Suppressor macrophage treated with lipopolysaccharide for 4 hours (primary cell): Measurements from ENCODE around the gene MYO1E.

ENCODE experiments used
- DNase-seq: peaks from one replicate; pipeline ENCODE4 v3.0.0-alpha.2; 2020

MYO1E gene

DNA sequence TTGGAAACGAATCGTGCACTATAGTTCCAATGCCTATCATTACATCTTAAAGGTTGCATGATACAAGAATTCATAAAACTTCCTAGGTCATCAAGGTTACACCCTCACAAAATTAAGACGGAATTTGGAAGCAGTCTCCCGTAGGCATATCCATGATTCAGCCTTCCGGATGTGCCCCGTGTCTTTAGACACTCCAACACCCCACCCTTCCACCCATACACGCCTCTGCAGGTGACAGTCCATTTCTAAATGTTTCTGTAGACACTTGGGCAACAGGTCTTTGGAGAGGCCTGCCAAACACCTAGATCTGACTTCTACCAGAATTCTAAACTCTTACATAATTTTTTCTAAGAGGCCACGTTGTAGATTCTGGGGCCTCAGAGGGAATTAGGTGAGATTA lies 116.2 kb downstream of the MYO1E start:
- no peak for DNase-seq

DNA sequence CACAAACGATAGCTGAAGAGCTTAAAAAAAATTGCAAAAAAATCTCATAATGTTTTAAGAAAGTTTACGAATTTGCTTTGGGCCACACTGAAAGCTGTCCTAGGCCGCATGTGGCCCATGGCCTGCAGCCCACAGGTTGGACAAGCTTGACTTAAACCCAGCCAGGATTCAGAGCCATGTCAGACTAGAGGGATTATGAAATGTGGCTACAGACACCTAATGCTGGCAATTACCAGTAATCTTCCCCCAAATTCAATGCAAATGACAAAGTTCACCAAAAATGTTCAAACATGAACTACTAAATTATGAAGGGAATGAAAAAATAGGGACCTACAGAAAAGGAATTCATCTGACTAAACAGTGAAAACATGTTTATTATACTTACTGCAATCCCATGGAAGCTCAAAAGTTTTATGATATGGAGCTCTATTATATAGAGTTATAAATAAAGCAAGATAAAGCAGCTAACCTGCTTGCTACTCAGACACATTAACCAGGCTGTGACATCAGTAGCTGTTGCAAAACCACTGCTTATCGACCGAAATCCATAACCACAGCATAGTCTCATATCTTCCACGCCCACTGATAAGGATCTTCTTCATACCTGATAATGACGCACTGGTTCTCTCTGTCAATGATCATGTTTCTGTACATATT lies 116.9 kb downstream of the MYO1E start:
- DNase-seq: no peak

DNA sequence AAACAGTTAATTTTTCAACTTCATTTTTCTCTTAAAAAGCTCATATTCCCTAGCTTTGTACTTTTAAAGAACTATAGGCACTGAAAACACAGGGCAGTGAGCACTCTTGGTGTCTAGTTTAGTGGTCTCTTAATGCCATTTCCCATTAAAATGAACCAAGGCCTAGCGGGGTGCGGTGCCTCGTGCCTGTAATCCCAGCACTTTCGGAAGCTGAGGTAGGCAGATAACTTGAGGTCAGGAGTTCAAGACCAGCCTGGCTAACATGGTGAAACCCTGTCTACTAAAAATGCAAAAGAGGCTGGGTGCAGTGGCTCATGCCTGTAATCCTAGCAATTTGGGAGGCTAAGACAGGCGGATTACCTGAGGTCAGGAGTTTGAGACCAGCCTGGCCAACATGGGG lies 120.5 kb downstream of the MYO1E start:
- DNase-seq: no peak

DNA sequence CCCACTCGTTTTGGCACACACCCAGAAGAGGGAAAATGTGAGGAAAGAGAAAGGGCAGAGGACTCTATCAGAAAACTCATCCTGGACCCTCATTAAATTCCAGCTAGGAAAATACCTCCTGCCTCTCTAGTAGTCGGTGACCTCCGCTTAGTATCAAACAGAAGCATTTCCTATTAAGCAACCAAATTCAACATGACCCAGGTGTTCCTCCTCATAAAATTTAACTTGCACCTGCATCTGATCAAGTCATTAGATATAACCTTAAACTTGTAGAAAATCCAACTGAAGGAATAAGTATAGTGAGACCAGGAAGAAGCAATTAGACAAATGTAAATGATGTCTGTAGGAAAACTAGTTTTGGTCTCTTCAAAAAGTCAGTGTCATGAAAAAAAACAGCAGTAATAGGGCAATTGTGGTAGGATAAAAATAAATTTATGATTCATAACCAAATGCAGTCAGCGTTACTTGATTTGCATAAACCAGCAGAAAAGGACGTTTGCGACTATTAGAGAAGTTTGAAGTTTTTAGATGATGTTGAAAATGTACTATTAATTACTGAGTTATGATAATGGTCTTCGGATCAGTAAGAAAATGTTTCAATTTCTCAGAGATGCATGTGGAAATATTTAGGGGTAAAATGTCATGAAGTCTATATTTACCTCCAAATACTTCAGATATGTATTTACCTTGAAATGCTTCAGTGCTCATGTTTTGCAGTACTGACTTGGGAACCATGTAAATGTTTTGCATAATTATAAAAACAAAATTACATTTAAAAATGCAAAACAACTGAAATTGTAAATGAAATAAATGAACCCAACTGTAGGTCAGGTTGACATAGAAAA lies 121.4 kb downstream of the MYO1E start:
- peak; percentile 58 for DNase-seq

DNA sequence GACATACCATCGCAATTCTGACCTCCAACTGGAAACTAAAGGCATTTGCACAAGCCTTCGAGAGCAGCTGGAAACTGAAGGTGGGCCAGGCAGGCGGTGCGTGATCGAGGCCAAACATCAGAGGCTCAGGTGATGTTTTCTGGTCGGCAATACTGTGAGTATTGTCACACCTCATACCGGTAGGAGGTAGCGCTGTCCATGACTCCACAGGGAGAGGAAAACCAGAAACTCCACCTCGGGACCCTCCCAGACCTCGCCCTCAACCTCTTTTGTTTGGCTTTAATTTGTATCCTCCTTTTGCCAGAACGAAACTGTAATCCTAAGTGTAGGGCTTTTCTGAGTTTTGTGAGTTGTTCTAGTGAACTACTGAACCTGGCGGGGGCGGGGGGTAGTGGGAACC lies 122.4 kb downstream of the MYO1E start:
- no peak for DNase-seq

DNA sequence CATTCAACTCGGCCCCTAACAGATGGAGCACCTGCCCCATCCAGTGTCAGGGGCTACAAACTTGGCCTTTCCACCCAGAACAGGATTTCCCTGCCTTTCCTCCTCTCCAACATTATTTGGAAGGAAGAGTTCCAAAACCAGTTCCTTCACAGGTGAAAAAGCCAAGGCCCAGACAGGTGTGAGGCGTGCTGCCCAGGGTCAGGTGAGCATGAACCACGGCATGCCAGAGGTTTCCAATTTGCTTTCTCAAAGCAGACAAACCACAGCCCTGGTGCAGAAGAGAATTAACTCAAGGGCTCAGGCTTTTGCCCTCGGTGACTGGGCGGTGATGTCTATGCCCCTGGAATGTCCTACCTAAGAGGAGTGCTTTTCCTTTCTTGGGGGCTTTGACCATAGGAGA lies 122.9 kb downstream of the MYO1E start:
- DNase-seq: no peak

DNA sequence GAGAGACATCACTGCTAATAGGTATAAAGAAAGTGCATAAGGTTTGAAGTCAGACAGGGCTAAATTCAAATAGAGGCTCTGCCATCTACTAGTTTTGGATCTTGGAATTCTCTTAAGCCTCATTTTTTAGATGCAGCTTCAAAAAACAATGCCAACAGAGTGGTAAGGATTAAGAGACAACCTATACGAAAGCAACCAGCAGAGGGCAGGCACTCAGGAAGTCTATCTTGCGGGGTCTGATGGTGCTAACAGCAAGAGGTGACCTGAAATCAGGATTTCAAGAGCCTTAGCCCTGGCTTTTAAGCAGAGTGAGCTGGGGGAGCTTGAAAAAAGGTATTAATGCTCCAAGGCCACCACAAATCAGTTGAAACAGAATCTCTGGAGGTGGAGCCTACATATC lies 125.3 kb downstream of the MYO1E start:
- DNase-seq: peak; percentile 59

DNA sequence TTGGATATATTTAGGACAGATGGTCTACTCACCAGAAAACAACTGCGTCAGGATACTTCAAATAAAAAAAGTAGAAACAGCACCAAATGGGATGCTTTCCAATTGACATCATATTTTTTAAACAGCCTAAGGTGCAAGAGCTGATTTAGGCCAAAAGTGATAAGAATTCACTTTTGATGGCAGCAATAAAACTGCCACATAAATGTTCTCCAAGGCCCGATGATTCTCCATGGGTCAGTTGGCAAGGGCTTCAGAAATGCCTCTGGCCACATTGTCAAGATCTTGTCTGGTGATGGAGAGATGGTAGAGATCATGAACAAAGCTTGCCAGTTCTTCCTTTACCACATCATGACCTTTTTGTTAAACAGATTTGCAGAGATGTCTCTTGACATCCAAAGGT lies 127.1 kb downstream of the MYO1E start:
- no peak for DNase-seq

DNA sequence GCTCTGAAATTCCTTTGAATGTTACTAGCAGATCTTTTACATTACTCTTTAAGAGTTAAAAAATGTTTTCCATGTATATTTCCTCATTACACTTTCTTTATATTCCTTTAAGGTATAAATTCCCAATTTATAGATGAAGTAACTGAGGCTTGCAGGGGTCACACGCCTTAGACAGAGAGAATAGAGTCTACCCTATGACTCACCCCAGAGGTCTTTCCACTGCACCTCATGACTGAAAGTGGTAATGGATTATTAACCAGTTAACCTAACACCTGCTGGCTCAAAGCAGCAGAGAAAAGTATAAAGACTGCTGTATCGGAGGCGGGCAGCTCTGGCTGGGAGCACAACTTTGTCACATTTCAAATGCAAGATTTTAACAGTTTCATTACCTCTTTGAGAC lies 128.3 kb downstream of the MYO1E start:
- no peak for DNase-seq

DNA sequence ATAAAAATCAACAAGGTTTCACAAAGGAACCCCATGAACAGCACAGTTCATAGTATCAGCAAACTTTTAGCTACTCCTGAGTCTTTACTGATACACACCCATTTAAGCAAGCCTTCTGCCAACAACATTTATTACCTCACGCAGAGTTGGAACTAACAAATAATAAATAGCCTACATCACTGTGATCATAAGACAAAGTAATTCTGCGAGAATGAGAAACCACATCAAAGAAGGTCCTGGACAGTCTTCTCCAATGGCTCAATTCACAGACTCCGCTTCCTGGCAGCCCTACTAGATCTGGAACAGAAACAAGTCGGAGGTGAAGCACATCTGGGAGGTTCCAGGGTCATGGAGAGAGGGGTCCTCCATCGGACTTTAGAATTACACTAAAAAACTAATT lies 129.0 kb downstream of the MYO1E start:
- DNase-seq: no peak

DNA sequence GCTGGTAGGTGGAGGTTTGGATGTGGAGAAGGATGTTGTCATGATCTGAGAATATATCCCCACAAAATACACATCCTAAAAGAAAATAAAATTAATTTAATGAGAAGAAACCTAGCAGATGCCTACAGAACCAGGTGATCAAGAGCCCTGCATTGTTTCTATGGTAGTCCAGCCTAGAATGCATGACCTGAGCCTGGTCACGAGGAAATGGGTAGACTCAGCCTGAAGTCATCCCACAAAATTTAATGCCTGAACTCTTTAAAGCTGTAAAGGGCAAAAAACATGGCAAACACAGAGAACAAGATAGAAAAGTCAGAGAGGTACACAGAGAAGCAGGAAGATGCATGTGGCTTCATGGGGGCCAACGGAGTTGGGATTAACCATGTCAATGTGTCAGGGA lies 130.0 kb downstream of the MYO1E start:
- DNase-seq: no peak

DNA sequence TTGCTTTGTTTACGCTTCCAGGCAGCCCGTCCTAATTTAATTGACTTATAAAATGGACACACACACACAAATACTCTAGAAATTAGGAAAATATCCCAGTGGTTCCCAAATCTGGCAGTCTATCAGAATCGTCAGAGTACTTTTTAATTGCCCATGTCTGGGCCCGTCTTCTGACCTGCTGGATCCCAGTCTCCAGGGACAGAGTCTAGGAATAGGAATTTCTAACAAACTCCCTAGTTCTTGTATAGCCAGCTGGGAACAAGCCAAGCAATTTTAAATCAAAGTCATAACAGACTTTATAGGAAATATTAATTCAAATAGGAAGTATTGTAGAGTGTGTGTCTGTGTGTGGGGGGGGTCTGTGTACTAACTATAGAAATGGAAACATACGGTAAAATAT lies 132.6 kb downstream of the MYO1E start:
- no peak for DNase-seq

DNA sequence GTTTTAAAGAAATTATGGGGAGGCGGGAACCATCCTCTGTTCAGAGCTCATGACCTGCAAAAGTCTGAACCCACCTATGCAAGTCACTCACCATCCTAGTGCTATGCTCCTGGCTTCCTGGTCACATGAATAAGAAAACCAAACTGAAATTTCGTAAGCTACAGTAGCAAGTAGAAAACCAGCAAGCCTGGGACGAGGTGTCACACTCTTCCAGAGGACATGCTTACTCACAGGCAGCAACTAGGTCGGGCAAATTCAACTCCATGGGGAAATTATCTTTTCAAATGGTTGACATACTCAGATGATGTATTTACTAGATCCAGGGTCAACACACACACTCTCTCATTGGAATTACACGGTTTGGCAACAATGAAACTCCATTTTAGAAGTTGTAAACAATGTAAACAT lies 134.7 kb downstream of the MYO1E start:
- peak; percentile 75 for DNase-seq

DNA sequence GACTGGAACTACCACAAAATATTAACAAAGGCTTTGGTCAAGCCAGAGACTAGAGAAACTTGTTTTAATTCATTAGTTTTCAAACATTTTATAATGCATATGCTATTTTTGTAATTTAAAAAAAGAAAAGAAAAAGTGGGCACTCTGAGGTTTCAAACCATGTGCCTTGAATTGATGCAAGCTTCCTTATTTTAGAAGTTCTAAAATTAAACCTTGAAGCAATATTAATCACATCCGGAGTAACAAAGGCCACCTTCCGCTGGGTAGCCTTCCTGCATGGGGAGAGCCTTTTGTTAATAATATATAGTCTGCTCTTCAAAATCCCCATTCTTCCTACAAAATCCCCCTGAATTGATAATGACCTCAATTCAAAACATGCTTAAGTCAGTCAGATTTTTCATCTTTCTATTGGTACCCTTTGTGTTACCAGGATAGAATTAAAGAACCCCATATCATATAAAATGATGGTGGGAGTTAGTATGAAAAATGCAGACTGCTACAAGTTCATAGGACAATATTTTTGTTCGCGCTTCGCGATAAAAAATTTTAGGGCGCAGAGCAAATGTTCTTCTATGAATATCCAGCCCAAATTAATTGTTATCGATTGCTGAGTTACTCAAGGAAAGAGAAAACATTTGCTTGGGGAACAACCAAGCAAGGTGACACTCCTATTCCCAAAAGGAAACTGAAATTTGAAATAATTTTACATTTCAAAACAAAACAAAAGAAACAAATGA lies 135.4 kb downstream of the MYO1E start:
- DNase-seq: peak; percentile 77

DNA sequence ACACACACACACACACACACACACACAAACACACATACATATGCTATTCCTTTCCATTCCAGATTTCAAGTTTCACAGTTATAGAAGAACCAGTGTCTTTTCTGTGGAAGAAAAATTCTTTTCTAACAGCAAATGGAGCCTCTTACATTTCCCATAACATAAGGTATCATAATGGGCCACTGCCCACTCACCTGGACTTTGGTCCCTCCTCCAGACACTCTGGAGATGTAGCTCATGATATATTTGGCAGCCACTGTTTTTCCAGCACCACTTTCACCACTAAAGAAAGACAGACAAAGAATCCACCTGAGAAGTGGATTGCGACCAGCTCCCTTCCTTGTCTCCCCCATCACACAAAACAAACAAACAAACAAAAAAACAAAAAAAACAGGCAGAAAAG lies 136.3 kb downstream of the MYO1E start:
- DNase-seq: no peak

DNA sequence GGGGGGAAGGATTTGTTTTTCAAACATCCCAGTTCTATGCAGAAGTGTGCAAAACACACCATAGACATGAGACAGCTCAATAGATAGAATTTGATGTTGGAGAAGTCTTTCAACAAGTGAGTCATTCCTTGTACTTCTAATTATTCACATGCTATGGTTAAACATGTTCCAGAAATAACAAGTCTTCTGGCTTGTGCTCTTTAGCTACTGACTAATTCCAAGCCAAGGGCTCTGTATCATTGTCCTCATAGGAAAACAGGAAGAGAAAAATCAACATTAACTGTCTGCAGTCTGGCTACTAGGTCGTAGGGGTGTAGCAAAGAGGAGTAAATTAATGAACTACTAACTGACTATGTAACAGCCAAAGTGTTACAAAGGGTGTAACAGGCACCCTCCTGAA lies 140.2 kb downstream of the MYO1E start:
- peak; percentile 71 for DNase-seq

DNA sequence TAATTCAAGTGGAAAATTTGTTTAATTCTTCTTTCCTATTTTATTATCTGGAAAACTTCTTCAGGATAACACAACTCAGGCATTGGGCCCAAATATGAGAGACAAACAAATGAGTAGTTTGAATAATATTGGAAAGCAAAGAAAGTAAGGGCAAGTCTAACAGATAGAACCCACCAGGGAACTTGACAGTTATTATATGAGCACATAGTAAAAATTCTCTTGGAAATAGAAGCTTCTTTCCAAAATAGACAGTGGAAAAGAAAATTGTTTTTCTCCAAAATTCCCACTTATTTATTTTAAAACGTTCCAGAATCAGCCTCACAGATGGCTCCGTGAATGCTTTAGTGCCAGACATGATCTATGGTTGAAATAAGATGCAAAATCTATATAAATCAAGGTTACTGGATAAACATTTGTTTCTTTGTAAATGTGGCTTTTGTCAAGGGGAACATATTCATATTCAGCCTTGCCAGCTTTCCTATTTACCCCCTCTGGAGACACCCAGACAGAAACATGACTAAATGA lies 142.1 kb downstream of the MYO1E start:
- no peak for DNase-seq

DNA sequence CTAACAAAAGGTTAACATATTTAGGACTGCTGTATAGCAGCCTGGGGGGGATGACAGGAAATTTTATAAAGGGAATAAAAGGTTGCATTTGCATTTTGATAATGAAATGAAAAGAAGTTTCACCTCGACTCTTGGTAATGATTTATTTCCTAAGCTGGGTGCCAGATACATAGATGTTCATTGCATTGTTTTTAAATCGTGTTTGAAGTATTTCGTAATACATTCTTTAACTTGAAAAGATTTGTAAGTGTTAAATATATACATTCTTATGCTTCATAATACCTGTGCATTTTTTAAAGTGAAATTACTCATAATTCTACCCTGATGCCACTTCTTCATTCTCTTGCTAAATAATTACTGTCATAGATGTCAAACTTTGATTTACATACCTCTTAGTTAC lies 143.2 kb downstream of the MYO1E start:
- DNase-seq: no peak

DNA sequence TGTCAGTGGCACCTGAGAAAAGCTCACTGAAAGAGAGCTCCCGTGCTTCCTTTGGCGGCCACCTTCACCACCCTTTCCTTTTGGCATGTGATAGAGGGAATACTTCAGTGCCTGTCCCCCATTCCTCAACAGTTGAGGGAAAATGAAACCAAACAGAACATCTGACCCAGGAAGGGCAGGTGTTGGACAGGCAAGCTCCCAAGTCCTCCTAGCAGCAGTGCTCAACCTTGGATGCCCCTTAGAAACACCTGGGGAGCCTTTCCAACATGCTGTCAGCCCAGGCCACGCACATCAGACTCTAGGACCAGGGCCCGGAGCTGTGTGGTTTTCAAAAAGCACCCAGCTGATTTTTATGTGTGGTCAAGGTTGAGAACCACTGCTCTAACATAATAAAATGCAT lies 143.7 kb downstream of the MYO1E start:
- DNase-seq: no peak

DNA sequence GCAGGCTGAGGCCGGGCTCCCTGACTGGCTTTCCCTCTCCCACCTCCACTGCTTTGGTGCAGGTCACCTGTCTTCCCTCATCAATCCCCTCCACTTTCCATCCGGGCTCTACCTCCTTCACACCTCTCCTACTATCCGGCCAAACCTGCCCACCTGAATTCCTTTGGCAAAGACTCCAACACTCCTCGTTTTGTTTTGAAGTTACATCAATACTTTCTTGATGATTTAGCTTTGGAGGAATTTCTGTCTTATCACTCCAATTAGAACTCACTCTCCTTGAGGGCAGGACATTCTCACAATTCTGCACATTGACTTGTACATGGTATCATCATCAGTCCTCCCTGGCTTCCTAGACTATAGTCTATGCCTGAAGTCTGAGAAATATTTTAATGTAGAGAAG lies 145.7 kb downstream of the MYO1E start:
- DNase-seq: no peak

DNA sequence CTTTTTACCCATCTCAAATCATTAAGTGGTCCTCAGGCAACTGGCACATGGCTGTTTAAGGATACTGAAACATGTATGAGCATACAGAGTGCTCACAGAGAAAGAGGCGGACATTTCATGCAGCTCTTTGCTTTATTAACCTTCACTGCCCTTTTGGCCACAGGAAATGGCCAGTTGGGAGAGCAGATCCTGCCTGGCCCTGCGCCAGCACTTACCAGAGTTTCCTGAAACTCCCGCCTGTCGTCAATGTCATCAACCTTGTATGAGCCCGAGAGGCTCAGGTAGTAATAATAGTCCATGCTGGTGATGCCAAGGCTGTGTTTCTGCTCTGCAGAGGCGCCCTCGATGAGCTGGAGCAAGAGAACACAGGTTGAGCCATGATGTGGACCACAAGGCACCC lies 148.2 kb downstream of the MYO1E start:
- no peak for DNase-seq

DNA sequence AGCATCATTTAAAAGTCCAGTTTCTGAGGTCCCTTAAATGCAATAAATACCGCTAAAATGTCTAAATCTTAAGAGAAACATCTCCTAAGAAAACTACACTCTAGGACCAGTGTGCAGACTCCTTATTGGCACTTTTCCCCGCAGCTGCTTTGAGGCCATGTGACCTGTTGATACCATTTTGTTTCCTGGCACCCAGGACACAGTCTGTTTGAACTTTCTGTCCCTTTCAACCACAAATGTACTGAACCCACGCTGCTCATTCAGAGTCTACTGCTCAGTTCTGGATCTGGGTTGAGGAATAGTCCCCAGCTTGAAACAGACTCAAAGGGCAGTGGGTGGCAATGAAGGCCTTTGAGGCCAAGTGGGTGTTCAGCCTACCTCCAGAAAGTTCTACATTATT lies 148.9 kb downstream of the MYO1E start:
- DNase-seq: no peak

DNA sequence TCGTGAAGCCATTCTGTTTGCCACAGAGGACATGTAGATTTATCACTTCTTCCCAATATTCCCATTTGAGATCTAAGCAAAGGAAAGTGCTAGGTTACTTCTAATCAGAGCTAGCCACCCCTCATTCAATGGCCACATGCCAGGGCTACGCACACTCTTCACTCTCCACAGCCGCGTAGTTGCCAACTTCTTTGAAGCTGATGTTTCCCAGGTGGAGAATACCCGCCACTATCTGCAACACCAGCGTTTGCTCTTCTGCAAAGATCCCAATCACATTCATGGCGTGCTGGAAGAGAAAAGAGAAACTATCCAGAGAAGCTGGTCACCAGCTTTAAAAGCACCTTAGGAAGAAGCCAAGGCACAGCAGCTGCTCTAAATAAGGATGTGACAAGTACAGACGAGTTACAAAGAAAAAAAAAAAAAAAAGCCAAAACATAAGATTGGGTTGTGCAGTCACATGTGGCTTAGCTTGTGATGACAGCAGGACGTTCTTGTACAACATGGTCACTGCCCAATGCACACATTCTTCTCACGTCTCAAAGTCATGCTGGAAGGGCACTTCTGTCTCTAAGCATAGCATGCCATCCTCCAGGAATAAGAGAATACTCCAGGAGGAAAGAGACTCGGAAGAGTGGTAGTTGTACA lies 149.6 kb downstream of the MYO1E start:
- no peak for DNase-seq
